Common myeloid progenitor, CD34-positive (primary cell): ENCODE measurements around the gene PGLYRP4.
A peak's percentile ranks its signal among the peaks of the same experiment; 100 is the strongest.

Source experiments
- CTCF ChIA-PET: fragments of 350-600 bp; sonication (Branson Sonifier 250); formaldehyde crosslinking; loops from one replicate; lab custom pipeline; 2021; ENCODE audit warnings: antibody characterized with exemption; lab: Charles Lee
- POLR2A ChIA-PET: fragments of 350-600 bp; sonication (Branson Sonifier 250); formaldehyde crosslinking; loops from one replicate; lab custom pipeline; 2021; ENCODE audit warnings: antibody characterized with exemption; lab: Charles Lee
- DNase-seq, 3 donors: peaks; one replicate each; pipeline versions ENCODE4 v3.0.0 to v3.0.0-alpha.2; 2013
- H3K27ac ChIP-seq, 2 experiments: 1 replicate in 1 of 2; 2 replicates in 1 of 2; pipeline ENCODE4 v1.7.0; 2013; ENCODE audit warnings: inconsistent platforms in 2 of 2, low read length in 2 of 2, mild to moderate bottlenecking in 2 of 2, low read depth in 1 of 2, moderate library complexity in 1 of 2; ENCODE audit not compliant: severe bottlenecking in 2 of 2, insufficient read depth in 1 of 2, poor library complexity in 1 of 2
- H3K27me3 ChIP-seq, 5 experiments: replicated peaks in 2 of 5; 1 replicate in 3 of 5; 2 replicates in 2 of 5; pipeline versions ENCODE4 v1.6.1 to v1.7.0; 2013; ENCODE audit warnings: low read length in 4 of 5, mild to moderate bottlenecking in 2 of 5, moderate library complexity in 2 of 5, inconsistent platforms in 1 of 5; ENCODE audit not compliant: insufficient read depth in 5 of 5, control insufficient read depth in 4 of 5
- H3K36me3 ChIP-seq, 4 experiments: 1 replicate in 2 of 4; 2 replicates in 2 of 4; pipeline versions ENCODE4 v1.6.1 to v1.7.0; 2013; ENCODE audit warnings: low read length in 3 of 4, control low read depth in 1 of 4, mild to moderate bottlenecking in 1 of 4; ENCODE audit not compliant: control insufficient read depth in 4 of 4, insufficient read depth in 4 of 4
- H3K4me1 ChIP-seq, 4 experiments: 1 replicate in 3 of 4; 2 replicates in 1 of 4; pipeline versions ENCODE4 v1.6.1 to v1.7.1; 2013; ENCODE audit warnings: low read length in 3 of 4, mild to moderate bottlenecking in 3 of 4, control low read depth in 1 of 4, inconsistent platforms in 1 of 4, moderate library complexity in 1 of 4; ENCODE audit not compliant: control insufficient read depth in 4 of 4, insufficient read depth in 4 of 4; ENCODE audit errors: control extremely low read depth in 1 of 4
- H3K4me3 ChIP-seq, 7 experiments: 1 replicate in 4 of 7; 2 replicates in 3 of 7; pipeline versions ENCODE4 v1.5.1 to v1.7.0; 2013; ENCODE audit warnings: mild to moderate bottlenecking in 7 of 7, low read length in 6 of 7, moderate library complexity in 6 of 7, inconsistent platforms in 2 of 7, low read depth in 2 of 7, control low read depth in 1 of 7; ENCODE audit not compliant: insufficient read depth in 4 of 7, control insufficient read depth in 1 of 7; ENCODE audit errors: extremely low read depth in 1 of 7
- H3K9me3 ChIP-seq, 5 experiments: 1 replicate in 4 of 5; 2 replicates in 1 of 5; pipeline versions ENCODE4 v1.6.1 to v1.7.1; 2013; ENCODE audit warnings: low read length in 4 of 5, mild to moderate bottlenecking in 2 of 5, inconsistent platforms in 1 of 5, low read depth in 1 of 5, moderate library complexity in 1 of 5; ENCODE audit not compliant: control insufficient read depth in 4 of 5, insufficient read depth in 2 of 5; ENCODE audit errors: control extremely low read depth in 1 of 5
- WGBS: methylation state at CpG from one replicate; pipeline ENCODE4 v1.1.5; 2013; ENCODE audit not compliant: insufficient coverage; 5-methylcytosine and 5-hydroxymethylcytosine counted together

The PGLYRP4 gene

DNA sequence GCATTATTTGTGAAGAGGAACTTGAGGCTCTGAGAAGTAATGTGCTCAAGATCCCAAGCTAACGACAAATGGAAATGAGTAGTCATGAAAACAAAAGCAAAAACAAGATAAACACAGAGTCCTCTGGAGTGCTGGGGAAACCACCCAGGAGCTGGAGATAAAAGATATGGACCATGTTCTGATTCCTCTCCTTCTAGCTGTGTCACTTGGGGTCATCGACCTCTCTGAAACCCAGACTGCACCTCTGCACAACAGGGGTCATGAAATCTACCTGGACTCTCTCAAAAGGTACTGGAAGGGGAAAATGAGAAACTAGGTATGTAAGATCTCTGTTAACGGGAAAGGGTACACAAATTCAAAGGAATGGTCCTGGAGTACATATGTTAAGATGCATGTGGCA lies 6.5 kb downstream of the PGLYRP4 start:
- peaks cover 27 to 66% (median 60%) of the 10 kb centered on the region in 4 experiments for H3K4me1 ChIP-seq
- ChIA-PET POLR2A (no interaction called here), CTCF (interaction anchor here (0.8 to 4.2 kb wide), 3 partner anchors 11 to 153 kb away, joined by 3 to 25 read pairs (median 4); partner anchors contain the start of gene PGLYRP3)
- no peaks in the 10 kb centered on the region for H3K36me3 ChIP-seq
- no peaks in the 10 kb centered on the region for H3K27me3 ChIP-seq
- H3K27ac ChIP-seq = peak overlapping the region in 1 of 2 experiments; percentile 62
- H3K9me3 ChIP-seq = no peaks in the 10 kb centered on the region
- peak in 2 of 3 donors; percentile 61 to 68 for DNase-seq
- H3K4me3 ChIP-seq = no peak overlapping the region
- 71% methylated on average over 3 of the region's 3 CpGs for WGBS

DNA sequence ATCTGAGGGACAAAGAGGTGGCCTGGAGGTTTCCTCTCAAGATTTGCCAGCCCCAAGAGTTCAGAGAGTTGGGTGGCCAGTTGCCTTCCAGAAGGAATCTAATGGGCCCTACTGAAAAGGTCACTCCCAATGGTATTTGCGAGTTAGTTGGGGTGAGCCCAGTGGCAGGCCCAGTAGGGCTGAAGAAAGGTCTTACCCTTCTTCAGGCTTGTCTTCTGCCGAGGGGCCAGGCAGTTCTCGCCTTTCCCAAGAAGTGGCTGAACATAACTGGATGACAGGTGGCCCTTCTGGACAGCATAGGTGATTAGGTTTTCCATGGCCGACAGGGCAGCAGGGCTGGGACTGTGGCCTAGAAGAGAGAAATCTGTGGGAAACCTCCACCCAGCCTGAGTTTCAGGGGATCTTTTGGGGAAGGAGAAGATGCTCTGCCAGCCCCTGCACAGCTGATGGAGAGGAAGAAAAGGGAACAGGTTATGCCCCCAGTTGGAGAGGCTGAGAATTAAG lies 7.2 kb downstream of the PGLYRP4 start:
- 100% methylated on average over 3 of the region's 4 CpGs for WGBS
- Histone ChIP-seq H3K9me3 (no peaks in the 10 kb centered on the region), H3K4me3 (no peak overlapping the region), H3K27ac (no peak overlapping the region), H3K27me3 (no peaks in the 10 kb centered on the region), H3K4me1 (peaks cover 25 to 64% (median 58%) of the 10 kb centered on the region in 4 experiments), H3K36me3 (no peaks in the 10 kb centered on the region)
- DNase-seq = no peak
- ChIA-PET CTCF (interaction anchor here (4.2 kb wide), 1 partner anchor 11 kb away, joined by 25 read pairs; no protein-coding TSS in a partner anchor), POLR2A (no interaction called here)

DNA sequence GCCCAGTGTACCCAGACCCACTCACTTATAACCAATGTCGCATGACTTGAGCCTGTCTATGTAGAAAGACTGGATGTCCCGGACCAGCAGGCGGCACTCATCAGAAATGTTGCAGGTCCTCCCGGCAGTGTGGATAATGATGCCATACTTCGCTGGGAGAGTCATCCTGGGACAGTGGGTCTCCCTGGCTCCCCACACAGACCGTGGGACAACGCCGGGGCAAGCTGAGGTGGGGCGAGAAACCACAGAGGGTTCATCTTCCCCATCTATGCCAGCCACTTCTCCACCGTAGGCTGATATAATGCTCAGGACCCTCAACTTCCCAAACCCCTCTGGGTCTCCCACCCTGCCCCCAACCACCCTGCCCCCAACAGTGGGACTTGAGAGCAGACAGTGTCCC lies 8.3 kb downstream of the PGLYRP4 start:
- POLR2A ChIA-PET = no interaction called here
- DNase-seq = no peak
- Histone ChIP-seq H3K4me3 (no peak overlapping the region), H3K9me3 (no peaks in the 10 kb centered on the region), H3K4me1 (peaks cover 17 to 52% (median 47%) of the 10 kb centered on the region in 4 experiments), H3K27ac (no peak overlapping the region), H3K27me3 (no peaks in the 10 kb centered on the region), H3K36me3 (no peaks in the 10 kb centered on the region)
- 97% methylated on average over 10 of the region's 10 CpGs for WGBS
- CTCF ChIA-PET = no interaction called here

DNA sequence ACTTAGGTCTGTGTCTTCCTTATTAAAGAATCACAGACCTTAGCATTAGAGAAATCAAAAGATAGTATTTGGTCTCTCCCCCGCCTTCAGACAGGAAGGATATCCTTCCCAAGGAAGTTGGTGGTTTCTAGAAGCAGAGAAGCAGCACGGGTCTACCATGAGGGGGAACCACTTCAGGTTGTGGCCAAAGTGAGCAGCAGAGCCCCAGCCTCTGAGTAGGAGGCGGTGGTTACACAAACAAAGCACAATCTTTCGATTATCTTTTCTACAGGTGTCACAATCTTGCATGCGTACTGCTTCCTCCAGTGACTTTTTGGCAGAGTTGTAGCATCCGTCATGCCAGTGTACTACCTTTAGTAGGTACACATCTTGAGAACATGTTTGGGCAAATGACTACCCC lies 8.8 kb downstream of the PGLYRP4 start:
- Histone ChIP-seq H3K9me3 (no peaks in the 10 kb centered on the region), H3K4me3 (no peak overlapping the region), H3K27me3 (no peaks in the 10 kb centered on the region), H3K4me1 (peaks cover 17 to 47% (median 41%) of the 10 kb centered on the region in 4 experiments), H3K36me3 (no peaks in the 10 kb centered on the region), H3K27ac (no peak overlapping the region)
- ChIA-PET POLR2A (no interaction called here), CTCF (no interaction called here)
- DNase-seq = peak in 2 of 3 donors; percentile 34 to 49
- 46% methylated on average over 6 of the region's 6 CpGs for WGBS

DNA sequence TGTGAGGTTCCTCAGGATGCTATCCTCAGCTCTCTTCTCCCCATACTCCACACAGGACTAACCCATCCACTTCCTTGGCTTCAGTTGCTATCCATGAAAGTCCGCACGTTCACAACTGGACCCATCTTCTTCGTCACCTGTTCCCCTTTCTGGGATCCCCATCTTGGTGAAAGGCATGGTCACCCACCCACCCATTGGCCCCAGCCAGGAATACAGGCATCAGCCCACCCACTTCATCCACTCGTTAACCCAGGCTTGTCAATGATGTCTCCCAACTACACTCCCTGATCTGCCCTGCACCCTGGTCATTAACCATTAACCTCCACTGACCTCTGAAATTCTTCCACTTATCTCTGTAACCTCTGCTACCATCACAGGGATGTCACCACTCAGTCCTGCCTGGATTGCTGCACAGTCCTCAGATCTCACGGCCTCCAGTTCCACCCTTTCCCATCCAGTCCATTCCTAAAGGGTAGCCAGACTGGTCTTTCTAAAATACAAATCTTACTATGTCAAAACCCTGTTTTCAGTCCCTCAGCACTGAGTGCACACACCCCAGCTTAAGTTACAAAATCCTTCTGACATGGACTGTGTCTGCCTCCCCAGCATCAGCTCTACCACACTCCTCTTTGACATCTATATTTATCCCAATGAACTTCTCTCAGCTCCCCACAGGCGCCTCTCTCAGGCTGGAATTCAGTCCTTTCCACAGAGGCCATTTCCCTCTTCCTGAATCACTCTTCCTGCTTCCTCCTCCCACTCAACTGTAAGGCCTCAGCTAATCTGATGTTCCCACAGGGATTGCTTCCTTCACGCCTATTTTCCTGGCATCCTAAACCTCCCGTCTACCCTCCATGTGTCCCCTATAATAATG lies 10.4 kb downstream of the PGLYRP4 start:
- Histone ChIP-seq H3K9me3 (no peaks in the 10 kb centered on the region), H3K4me1 (peaks cover 14 to 31% (median 26%) of the 10 kb centered on the region in 4 experiments), H3K27ac (no peak overlapping the region), H3K36me3 (no peaks in the 10 kb centered on the region), H3K27me3 (no peaks in the 10 kb centered on the region), H3K4me3 (no peak overlapping the region)
- WGBS = 100% methylated on average over 8 of the region's 8 CpGs
- POLR2A ChIA-PET = no interaction called here
- DNase-seq = no peak
- CTCF ChIA-PET = interaction anchor here (1.2 to 3.4 kb wide), 2 partner anchors 14 to 118 kb away, joined by 3 to 9 read pairs; no protein-coding TSS in a partner anchor

DNA sequence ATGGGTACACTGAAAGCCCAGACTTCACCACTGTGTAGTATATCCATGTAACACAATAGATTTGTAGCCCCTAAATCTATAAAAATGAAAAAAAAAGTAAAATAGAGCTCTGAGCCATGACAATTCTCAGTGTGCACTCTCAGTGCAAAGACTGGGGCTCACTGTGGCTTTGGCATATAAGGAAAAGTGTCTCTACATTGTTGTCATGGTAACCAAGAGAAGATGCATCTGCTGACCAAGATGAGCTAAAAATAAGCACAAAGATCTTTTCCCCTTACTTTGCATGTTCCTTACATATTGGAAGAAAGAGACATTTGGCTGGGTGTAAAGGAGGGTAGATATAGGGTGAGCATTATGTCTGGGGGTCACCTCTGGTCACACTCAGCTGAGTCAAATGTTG lies 12.0 kb downstream of the PGLYRP4 start:
- Histone ChIP-seq H3K27me3 (no peaks in the 10 kb centered on the region), H3K4me3 (no peak overlapping the region), H3K27ac (no peak overlapping the region), H3K36me3 (no peaks in the 10 kb centered on the region), H3K9me3 (peaks cover 0 to 4% (median 0%) of the 10 kb centered on the region in 5 experiments), H3K4me1 (peaks cover 2 to 15% (median 10%) of the 10 kb centered on the region in 4 experiments)
- POLR2A ChIA-PET = no interaction called here
- no peak for DNase-seq
- CTCF ChIA-PET = interaction anchor here (1.9 to 3.4 kb wide), 2 partner anchors 12 to 15 kb away, joined by 5 to 9 read pairs; partner anchors contain the start of gene PGLYRP4

DNA sequence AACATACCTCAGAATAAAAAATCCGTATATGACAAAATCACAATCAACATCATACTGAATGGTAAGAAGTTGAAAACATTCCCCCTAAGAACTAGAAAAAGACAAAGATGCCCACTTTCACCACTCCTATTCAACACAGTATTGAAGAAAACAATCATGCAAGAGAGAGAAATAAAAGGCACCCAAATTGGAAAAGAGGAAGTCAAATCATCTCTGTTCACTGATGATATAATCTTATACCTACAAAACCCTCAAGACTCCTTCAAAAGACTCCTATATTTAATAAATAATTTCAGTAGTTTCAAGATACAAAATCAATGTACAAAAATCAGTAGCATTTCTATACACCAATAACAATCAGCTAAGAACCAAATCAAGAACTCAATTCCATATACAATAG lies 14.7 kb downstream of the PGLYRP4 start:
- Histone ChIP-seq H3K4me3 (no peak overlapping the region), H3K27me3 (no peaks in the 10 kb centered on the region), H3K36me3 (no peaks in the 10 kb centered on the region), H3K4me1 (no peaks in the 10 kb centered on the region), H3K9me3 (peaks cover 0 to 28% (median 11%) of the 10 kb centered on the region in 5 experiments), H3K27ac (no peak overlapping the region)
- CTCF ChIA-PET = no interaction called here
- no CpG with 5 or more reads among the region's 1 CpG for WGBS
- DNase-seq = peak in 1 of 3 donors; percentile 25
- POLR2A ChIA-PET = no interaction called here
